Right cardiac atrium (tissue), 5 donors: Measurements from ENCODE around the gene EPHB6. TPM values are rescaled to one million over a fixed set of nuclear protein-coding genes. Genes with fewer than 3 reads are reported as not detected.

Source experiments
- ATAC-seq, 2 donors: fragments of 200-7000 bp; cut with Tn5 transposase; one replicate each; pipeline versions ENCODE4 v1.8.0 to v1.9.1; 2020; ENCODE audit warnings: moderate library complexity in 2 of 2, mild to moderate bottlenecking in 1 of 2
- DNase-seq, 3 donors: peaks; one replicate each; pipeline ENCODE4 v3.0.0-alpha.2; 2020
- H3K27ac ChIP-seq: one replicate; pipeline ENCODE4 v1.5.1; 2013; ENCODE audit warnings: mild to moderate bottlenecking, low read length, control low read depth, moderate library complexity
- H3K27me3 ChIP-seq: one replicate; pipeline ENCODE4 v1.6.1; 2013; ENCODE audit not compliant: control insufficient read depth, insufficient read depth
- H3K4me1 ChIP-seq: one replicate; pipeline ENCODE4 v1.6.1; 2013; ENCODE audit warnings: low read length; ENCODE audit not compliant: control insufficient read depth, insufficient read depth
- H3K4me3 ChIP-seq: one replicate; pipeline ENCODE4 v1.5.1; 2013; ENCODE audit warnings: low read length, control low read depth
- H3K9me3 ChIP-seq: one replicate; pipeline ENCODE4 v1.6.1; 2013; ENCODE audit warnings: low read length; ENCODE audit not compliant: control insufficient read depth
- WGBS: extraction: QIAGEN DNeasy Blood & Tissue Kit; methylation state at CpG from one replicate; pipeline ENCODE4 v1.1.7; 2013; 5-methylcytosine and 5-hydroxymethylcytosine counted together
- intact Hi-C, 4 donors: fragments of 100-400 bp; cut with DNase I; formaldehyde crosslinking; loops; one replicate each; pipeline versions ENCODE4 v1.11.0 to v1.14.0; 2022 to 2023
- polyA plus RNA-seq: library from polyadenylated mRNA; stranded (reverse); fragments of 200-250 nt; gene quantifications from one replicate; pipeline ENCODE4 v1.2.3, GENCODE V29; 2013
- total RNA-seq, 4 donors: library from RNA; stranded (reverse); fragmentation: NEBNext Ultra II Directional; extraction: Animal tissue kit (Norgen Biotek cat#: 25700); gene quantifications; one replicate each; pipeline ENCODE4 v1.2.1, GENCODE V29; 2021
- donor health status: healthy with polysubstance abuse.
- donor health status: DM: no; HTN: yes; CAD: no.
- donor health status: DM: no; HTN: no; CAD: no.
- donor health status: DM: no; HTN: yes; CAD: no; lungs with severe emphysema.
- donor health status: DM: yes; HTN: yes; CAD: no.

The EPHB6 gene
- total and polyA plus RNA-seq, 5 donors = 3.8 to 11.3 (median 6.9) TPM

DNA sequence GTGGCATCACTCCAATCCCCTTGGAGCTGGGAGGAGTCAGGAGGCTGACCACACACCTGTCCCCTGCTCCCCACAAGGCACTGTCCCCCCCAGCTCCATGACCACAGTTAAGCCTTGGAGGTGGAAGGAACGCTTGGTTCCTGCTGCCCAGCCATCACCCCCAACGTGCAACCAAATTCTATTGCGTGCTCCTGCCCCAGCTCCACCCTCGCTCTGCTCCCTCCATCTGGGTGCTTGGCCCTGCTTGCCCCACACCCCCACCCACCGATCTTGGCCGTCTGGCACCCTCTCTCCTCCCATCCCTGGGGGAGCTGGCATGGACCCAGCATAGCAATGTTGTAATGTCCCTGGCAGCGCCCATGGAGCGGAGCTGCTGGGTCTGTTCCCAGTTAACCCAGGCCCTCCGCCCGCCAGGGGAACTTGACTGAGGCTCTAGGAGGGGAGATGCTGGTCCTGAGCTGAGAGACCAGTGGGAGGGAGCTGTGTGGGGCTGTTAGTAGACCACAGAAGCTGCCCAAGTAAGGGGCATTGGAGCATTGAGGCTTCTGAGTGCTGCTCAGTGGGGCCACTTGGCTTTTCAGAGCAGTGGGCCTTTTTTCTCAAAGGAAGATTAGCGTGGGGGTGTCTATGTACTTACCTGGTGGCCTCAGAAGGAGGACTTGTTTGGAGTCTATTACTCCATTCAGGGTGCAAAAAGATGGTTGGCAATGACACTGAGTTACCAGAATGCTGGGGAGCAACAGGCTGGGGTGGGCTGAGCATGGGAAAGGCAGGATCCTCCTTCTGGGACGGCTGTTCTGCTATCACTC, 1.1 kb downstream of the EPHB6 start:
- no peaks in the 10 kb centered on the region for H3K4me1 ChIP-seq
- H3K27me3 ChIP-seq = no peaks in the 10 kb centered on the region
- H3K9me3 ChIP-seq = no peaks in the 10 kb centered on the region
- H3K4me3 ChIP-seq = peak overlapping the region; percentile 88
- ATAC-seq = peak; percentile 51 to 68
- no peak overlapping the region for H3K27ac ChIP-seq
- intact Hi-C loops = loop anchor here in 2 of 4 donors (2.0 to 10.0 kb wide), 3 partner anchors 147 to 361 kb away; no protein-coding TSS in a partner anchor
- DNase-seq = peak; percentile 76 to 89 (median 87)
- 42% methylated on average over 12 of the region's 12 CpGs for WGBS

GRCh38 chr7:142856565-142857245, 1.8 kb downstream of the EPHB6 start:
- H3K4me3 ChIP-seq = no peak overlapping the region
- DNase-seq = no peak
- WGBS = 78% methylated on average over 7 of the region's 7 CpGs
- no peak for ATAC-seq
- intact Hi-C loops = loop anchor here in 2 of 4 donors (5.0 to 10.0 kb wide), 2 partner anchors 358 to 361 kb away; no protein-coding TSS in a partner anchor
- no peaks in the 10 kb centered on the region for H3K9me3 ChIP-seq
- no peaks in the 10 kb centered on the region for H3K27me3 ChIP-seq
- no peak overlapping the region for H3K27ac ChIP-seq
- no peaks in the 10 kb centered on the region for H3K4me1 ChIP-seq

- intact Hi-C loops = loop anchor here in 2 of 4 donors (5.0 to 10.0 kb wide), 2 partner anchors 357 to 360 kb away; no protein-coding TSS in a partner anchor
Measured at GRCh38 chr7:142857625-142858024, 2.7 kb downstream of the EPHB6 start.

GRCh38 chr7:142859411-142859810, 4.5 kb downstream of the EPHB6 start:
- Histone ChIP-seq H3K27ac (no peak overlapping the region), H3K27me3 (no peaks in the 10 kb centered on the region), H3K9me3 (no peaks in the 10 kb centered on the region), H3K4me3 (no peak overlapping the region), H3K4me1 (no peaks in the 10 kb centered on the region)
- intact Hi-C loops = loop anchor here in 2 of 4 donors (5.0 to 10.0 kb wide), 2 partner anchors 355 to 358 kb away; no protein-coding TSS in a partner anchor
- no peak for ATAC-seq
- no peak for DNase-seq

More at GRCh38 chr7:142857625-142858024, 2.7 kb downstream of the EPHB6 start:
- DNase-seq (no peak), ATAC-seq (no peak)
- no peak overlapping the region for H3K27ac ChIP-seq
- H3K4me3 ChIP-seq = no peak overlapping the region
- no peaks in the 10 kb centered on the region for H3K4me1 ChIP-seq
- 66% methylated on average over 5 of the region's 5 CpGs for WGBS
- no peaks in the 10 kb centered on the region for H3K9me3 ChIP-seq
- H3K27me3 ChIP-seq = no peaks in the 10 kb centered on the region

DNA sequence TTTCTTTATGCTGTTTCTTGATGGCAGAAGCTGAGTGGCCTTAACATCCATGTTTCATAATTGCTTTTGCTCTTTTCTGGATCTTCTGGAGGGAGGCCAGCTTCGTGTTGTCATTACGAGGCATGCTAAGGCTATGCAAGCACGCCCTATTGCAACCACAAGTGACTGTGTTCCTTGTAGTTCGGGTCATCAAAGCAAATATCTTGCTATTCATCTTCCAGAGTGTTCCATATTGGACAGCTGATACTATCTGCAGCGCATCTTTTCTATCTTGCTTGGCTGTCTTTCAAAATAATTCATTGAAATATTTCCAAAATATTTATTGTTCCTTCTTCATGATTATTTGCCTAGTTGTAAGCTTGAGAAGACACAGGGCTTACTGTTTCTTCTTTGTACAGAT, 5.0 kb downstream of the EPHB6 start:
- intact Hi-C loops = loop anchor here in 2 of 4 donors (5.0 to 10.0 kb wide), 2 partner anchors 355 to 357 kb away; no protein-coding TSS in a partner anchor
- Histone ChIP-seq H3K27me3 (no peaks in the 10 kb centered on the region), H3K9me3 (no peaks in the 10 kb centered on the region), H3K4me3 (no peak overlapping the region), H3K4me1 (no peaks in the 10 kb centered on the region), H3K27ac (no peak overlapping the region)
- peak in 2 of 3 donors; percentile 75 to 80 for DNase-seq
- ATAC-seq = no peak
- WGBS = 44% methylated on average over 5 of the region's 5 CpGs

GRCh38 chr7:142860968-142861367, 6.1 kb downstream of the EPHB6 start:
- WGBS = 70% methylated on average over 3 of the region's 3 CpGs
- H3K27ac ChIP-seq = no peak overlapping the region
- no peaks in the 10 kb centered on the region for H3K4me1 ChIP-seq
- H3K4me3 ChIP-seq = no peak overlapping the region
- intact Hi-C loops = no loop called here
- no peaks in the 10 kb centered on the region for H3K9me3 ChIP-seq
- ATAC-seq (no peak), DNase-seq (no peak)
- no peaks in the 10 kb centered on the region for H3K27me3 ChIP-seq

GRCh38 chr7:142862351-142862750, 7.5 kb downstream of the EPHB6 start:
- H3K27ac ChIP-seq = no peak overlapping the region
- WGBS = 89% methylated on average over 4 of the region's 4 CpGs
- ATAC-seq (no peak), DNase-seq (no peak)
- no peaks in the 10 kb centered on the region for H3K27me3 ChIP-seq
- H3K4me1 ChIP-seq = no peaks in the 10 kb centered on the region
- intact Hi-C loops = no loop called here
- no peak overlapping the region for H3K4me3 ChIP-seq
- H3K9me3 ChIP-seq = no peaks in the 10 kb centered on the region

GRCh38 chr7:142862786-142863400, 8.0 kb downstream of the EPHB6 start:
- Histone ChIP-seq H3K27me3 (no peaks in the 10 kb centered on the region), H3K4me1 (no peaks in the 10 kb centered on the region), H3K9me3 (no peaks in the 10 kb centered on the region), H3K4me3 (no peak overlapping the region), H3K27ac (no peak overlapping the region)
- DNase-seq = no peak
- ATAC-seq = no peak
- 79% methylated on average over 7 of the region's 7 CpGs for WGBS
- intact Hi-C loops = no loop called here

DNA sequence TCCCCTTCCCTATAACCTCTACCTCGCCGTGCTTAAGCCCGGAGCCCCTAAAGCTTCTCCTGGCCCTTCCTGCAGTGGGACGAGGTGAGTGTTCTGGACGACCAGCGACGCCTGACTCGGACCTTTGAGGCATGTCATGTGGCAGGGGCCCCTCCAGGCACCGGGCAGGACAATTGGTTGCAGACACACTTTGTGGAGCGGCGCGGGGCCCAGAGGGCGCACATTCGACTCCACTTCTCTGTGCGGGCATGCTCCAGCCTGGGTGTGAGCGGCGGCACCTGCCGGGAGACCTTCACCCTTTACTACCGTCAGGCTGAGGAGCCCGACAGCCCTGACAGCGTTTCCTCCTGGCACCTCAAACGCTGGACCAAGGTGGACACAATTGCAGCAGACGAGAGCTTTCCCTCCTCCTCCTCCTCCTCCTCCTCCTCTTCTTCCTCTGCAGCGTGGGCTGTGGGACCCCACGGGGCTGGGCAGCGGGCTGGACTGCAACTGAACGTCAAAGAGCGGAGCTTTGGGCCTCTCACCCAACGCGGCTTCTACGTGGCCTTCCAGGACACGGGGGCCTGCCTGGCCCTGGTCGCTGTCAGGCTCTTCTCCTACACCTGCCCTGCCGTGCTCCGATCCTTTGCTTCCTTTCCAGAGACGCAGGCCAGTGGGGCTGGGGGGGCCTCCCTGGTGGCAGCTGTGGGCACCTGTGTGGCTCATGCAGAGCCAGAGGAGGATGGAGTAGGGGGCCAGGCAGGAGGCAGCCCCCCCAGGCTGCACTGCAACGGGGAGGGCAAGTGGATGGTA, 9.2 kb downstream of the EPHB6 start:
- intact Hi-C loops = no loop called here
- DNase-seq (no peak), ATAC-seq (no peak)
- Histone ChIP-seq H3K27me3 (no peaks in the 10 kb centered on the region), H3K4me3 (no peak overlapping the region), H3K9me3 (no peaks in the 10 kb centered on the region), H3K27ac (no peak overlapping the region), H3K4me1 (no peaks in the 10 kb centered on the region)
- WGBS = 89% methylated on average over 37 of the region's 37 CpGs

DNA sequence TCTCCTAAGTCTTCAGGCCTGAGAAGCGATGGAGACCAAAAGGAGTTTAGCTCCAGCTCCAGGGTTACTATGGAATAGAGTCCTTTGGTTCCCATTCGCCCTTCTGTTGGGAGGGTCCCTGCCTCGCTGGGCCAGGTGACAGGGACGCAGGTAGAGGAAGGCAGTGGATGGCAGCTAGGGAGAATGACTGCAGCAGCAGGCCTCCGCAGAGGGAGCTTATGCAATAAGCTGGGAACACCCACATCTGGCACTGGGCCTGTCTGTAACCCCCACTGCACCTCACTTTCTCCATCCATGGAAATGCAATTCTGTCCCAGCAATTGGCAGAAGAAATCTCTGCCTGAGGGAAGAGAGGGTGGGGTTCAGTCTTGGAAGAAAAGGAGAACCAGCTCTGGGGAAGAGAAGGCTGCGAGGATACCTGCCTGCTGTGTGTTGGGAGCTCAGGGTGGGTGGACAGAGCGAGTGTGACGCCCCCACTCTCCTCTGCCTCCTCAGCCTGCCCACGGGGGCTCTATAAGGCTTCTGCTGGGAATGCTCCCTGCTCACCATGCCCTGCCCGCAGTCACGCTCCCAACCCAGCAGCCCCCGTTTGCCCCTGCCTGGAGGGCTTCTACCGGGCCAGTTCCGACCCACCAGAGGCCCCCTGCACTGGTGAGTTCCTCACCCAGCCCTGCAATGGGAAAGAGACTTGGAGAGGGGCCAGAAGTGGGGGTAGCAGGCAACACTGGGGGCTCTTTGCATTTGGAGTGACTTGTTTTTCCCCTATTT, 10.3 kb downstream of the EPHB6 start:
- Histone ChIP-seq H3K27ac (no peak overlapping the region), H3K9me3 (no peaks in the 10 kb centered on the region), H3K4me1 (no peaks in the 10 kb centered on the region), H3K27me3 (no peaks in the 10 kb centered on the region), H3K4me3 (no peak overlapping the region)
- WGBS = 78% methylated on average over 14 of the region's 14 CpGs
- intact Hi-C loops = no loop called here
- ATAC-seq (no peak), DNase-seq (no peak)
